HL-60 (cell line): ENCODE measurements around the gene TOR1A.

Source experiments
- GABPA ChIP-seq: IDR thresholded peaks from 2 replicates; pipeline ENCODE4 v1.6.1; 2012; ENCODE audit warnings: low read depth
- POLR2AphosphoS5 ChIP-seq: IDR thresholded peaks from 2 replicates; pipeline ENCODE4 v1.6.1; 2012; ENCODE audit warnings: low read depth
- REST ChIP-seq: IDR thresholded peaks from 2 replicates; pipeline ENCODE4 v1.6.1; 2012; ENCODE audit warnings: low read depth; ENCODE audit not compliant: insufficient replicate concordance
- SPI1 ChIP-seq: IDR thresholded peaks from 2 replicates; pipeline ENCODE4 v1.6.1; 2012; ENCODE audit warnings: low read depth, mild to moderate bottlenecking, borderline replicate concordance
- TF ChIP-seq, protein P1 (sequence below): IDR thresholded peaks from one replicate; pipeline ENCODE4 v1.5.1; 2011; ENCODE audit warnings: low read length, control low read depth, inconsistent platforms; ENCODE audit not compliant: insufficient read depth

DNA sequence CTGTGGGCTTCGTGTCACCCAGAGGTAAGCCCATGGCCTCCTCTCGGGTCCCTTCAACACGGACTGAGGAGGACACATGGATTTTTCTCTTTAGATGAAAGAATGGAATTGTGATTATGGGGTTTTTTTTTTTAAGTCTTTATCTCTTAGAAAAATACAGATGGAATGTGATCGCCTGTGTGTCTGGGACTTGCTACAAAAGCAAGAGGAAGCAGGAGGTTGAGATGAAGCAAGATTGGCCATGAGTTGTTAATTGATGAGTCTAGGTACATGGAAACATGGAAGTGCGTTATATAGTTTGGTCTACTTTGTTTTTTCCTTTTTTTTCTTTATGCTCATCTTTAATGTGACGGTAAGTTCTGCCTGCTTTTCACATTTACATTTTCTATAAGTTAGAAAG, 26.0 kb upstream of the TOR1A start:
- TF ChIP-seq, protein P1, sequence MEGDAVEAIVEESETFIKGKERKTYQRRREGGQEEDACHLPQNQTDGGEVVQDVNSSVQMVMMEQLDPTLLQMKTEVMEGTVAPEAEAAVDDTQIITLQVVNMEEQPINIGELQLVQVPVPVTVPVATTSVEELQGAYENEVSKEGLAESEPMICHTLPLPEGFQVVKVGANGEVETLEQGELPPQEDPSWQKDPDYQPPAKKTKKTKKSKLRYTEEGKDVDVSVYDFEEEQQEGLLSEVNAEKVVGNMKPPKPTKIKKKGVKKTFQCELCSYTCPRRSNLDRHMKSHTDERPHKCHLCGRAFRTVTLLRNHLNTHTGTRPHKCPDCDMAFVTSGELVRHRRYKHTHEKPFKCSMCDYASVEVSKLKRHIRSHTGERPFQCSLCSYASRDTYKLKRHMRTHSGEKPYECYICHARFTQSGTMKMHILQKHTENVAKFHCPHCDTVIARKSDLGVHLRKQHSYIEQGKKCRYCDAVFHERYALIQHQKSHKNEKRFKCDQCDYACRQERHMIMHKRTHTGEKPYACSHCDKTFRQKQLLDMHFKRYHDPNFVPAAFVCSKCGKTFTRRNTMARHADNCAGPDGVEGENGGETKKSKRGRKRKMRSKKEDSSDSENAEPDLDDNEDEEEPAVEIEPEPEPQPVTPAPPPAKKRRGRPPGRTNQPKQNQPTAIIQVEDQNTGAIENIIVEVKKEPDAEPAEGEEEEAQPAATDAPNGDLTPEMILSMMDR: no peak
- no peak for TF ChIP-seq POLR2AphosphoS5
- no peak for TF ChIP-seq REST
- TF ChIP-seq GABPA: no peak
- TF ChIP-seq SPI1: no peak
